Mucosa of stomach (tissue), 1 donor: ENCODE results near the gene TMPRSS11F.

Experiments used
- H3K27me3 ChIP-seq: one replicate; pipeline ENCODE4 v1.7.0; 2013; ENCODE audit warnings: mild to moderate bottlenecking, low read length; ENCODE audit not compliant: control insufficient read depth, insufficient read depth
- H3K36me3 ChIP-seq: one replicate; pipeline ENCODE4 v1.7.0; 2013; ENCODE audit warnings: low read length; ENCODE audit not compliant: control insufficient read depth, insufficient read depth
- H3K4me1 ChIP-seq: one replicate; pipeline ENCODE4 v1.7.0; 2013; ENCODE audit warnings: mild to moderate bottlenecking, low read length; ENCODE audit not compliant: control insufficient read depth, insufficient read depth
- H3K4me3 ChIP-seq: one replicate; pipeline ENCODE4 v1.7.0; 2013; ENCODE audit warnings: low read length
- H3K9ac ChIP-seq: one replicate; pipeline ENCODE4 v1.7.0; 2013; ENCODE audit warnings: mild to moderate bottlenecking, low read length, moderate library complexity
- H3K9me3 ChIP-seq: one replicate; pipeline ENCODE4 v1.7.0; 2013; ENCODE audit warnings: mild to moderate bottlenecking, low read length, moderate library complexity; ENCODE audit not compliant: control insufficient read depth
- donor health status: Pancreatic carcinoma.

Gene TMPRSS11F

DNA sequence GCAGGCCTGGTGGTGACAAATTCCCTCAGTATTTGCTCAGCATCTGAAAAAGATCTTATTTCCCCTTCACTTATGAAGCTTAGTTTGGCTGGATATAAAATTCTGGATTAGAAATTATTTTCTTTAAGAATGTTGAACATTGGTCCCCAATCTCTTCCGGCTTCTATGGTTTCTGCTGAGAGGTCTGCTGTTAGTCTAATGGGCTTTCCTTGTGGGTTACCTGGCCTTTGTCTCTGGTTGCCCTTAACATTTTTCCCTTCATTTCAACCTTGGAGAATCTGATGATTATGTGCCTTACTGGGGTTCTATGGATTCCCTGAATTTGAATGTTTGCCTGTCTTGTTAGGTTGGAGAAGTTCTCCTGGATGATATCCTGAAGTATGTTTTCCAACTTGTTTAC is 17.4 kb upstream of the TMPRSS11F start:
- H3K9me3 ChIP-seq, result no peaks in the 10 kb centered on the region
- H3K27me3 ChIP-seq, result no peaks in the 10 kb centered on the region
- no peaks in the 10 kb centered on the region for H3K4me1 ChIP-seq
- H3K9ac ChIP-seq, result no peak overlapping the region
- no peaks in the 10 kb centered on the region for H3K36me3 ChIP-seq
- no peak overlapping the region for H3K4me3 ChIP-seq

DNA sequence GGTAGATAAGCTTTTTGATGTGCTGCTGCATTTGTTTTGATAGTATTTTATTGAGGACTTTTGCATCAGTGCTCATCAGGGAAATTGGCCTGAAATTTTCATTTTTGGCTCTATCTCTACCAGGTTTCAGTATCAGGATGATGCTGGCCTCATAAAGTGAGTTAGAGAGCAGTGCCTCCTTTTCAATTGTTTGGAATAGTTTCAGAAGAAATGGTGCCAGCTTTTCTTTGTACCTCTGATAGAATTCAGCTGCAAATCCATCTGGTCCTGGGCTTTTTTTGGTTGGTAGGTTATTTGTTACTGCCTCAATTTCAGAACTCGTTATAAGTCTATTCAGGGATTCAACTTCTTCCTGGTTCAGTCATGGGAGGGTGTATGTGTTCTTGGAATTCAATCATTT is 15.6 kb upstream of the TMPRSS11F start:
- H3K4me1 ChIP-seq, result no peaks in the 10 kb centered on the region
- no peaks in the 10 kb centered on the region for H3K36me3 ChIP-seq
- no peak overlapping the region for H3K9ac ChIP-seq
- no peaks in the 10 kb centered on the region for H3K9me3 ChIP-seq
- no peak overlapping the region for H3K4me3 ChIP-seq
- H3K27me3 ChIP-seq, result no peaks in the 10 kb centered on the region

DNA sequence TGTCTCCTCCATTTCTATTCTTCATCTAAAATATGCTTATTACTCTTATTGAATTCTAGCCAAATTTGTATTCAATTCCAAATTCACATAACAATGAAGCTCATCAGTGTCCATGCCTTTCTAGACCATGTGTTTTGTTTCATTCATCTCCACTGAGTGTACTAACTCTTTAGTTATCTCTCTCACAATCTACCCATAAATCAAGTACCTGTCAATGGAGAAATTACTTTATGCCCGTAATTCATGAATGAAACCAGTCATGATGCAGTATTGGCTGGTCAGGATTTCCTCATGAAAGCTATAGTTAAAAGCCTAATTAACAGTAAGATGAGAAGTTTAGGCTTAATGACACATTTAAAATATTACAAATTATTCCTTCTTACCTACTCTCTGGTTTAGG is 12.2 kb upstream of the TMPRSS11F start:
- H3K4me1 ChIP-seq, result no peaks in the 10 kb centered on the region
- no peak overlapping the region for H3K4me3 ChIP-seq
- no peaks in the 10 kb centered on the region for H3K27me3 ChIP-seq
- no peak overlapping the region for H3K9ac ChIP-seq
- H3K36me3 ChIP-seq, result no peaks in the 10 kb centered on the region
- H3K9me3 ChIP-seq, result no peaks in the 10 kb centered on the region

GRCh38 chr4:68132342-68132741 is 2.7 kb upstream of the TMPRSS11F start:
- Histone ChIP-seq H3K27me3 (no peaks in the 10 kb centered on the region), H3K36me3 (no peaks in the 10 kb centered on the region)

DNA sequence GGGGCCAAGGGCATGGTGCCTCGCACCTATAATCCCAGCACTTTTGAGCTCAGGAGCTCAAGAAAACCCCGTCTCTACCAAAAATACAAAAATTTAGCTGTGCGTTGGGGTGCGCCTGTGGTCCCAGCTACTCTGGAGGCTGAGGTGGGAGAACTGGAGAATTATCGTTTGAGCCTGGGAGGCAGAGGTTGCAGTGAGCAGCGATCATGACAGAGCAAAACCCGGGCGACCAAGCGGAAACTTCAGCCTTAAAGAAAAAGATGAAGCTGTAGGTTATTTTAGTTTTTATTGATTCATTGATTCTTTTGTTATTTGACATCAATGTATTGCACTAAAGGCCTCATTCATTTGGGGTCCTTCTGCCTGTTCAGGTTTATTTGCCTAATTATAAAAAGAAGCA is 5.4 kb downstream of the TMPRSS11F start:
- Histone ChIP-seq H3K4me1 (no peaks in the 10 kb centered on the region), H3K36me3 (no peaks in the 10 kb centered on the region), H3K9me3 (no peaks in the 10 kb centered on the region), H3K9ac (no peak overlapping the region), H3K4me3 (no peak overlapping the region), H3K27me3 (no peaks in the 10 kb centered on the region)

More at GRCh38 chr4:68132342-68132741, 2.7 kb upstream of the TMPRSS11F start:
- Histone ChIP-seq H3K9me3 (no peaks in the 10 kb centered on the region), H3K4me1 (no peaks in the 10 kb centered on the region), H3K4me3 (no peak overlapping the region), H3K9ac (no peak overlapping the region)

GRCh38 chr4:68123525-68123924 is 6.1 kb downstream of the TMPRSS11F start:
- Histone ChIP-seq H3K9me3 (no peaks in the 10 kb centered on the region), H3K4me1 (no peaks in the 10 kb centered on the region)

DNA sequence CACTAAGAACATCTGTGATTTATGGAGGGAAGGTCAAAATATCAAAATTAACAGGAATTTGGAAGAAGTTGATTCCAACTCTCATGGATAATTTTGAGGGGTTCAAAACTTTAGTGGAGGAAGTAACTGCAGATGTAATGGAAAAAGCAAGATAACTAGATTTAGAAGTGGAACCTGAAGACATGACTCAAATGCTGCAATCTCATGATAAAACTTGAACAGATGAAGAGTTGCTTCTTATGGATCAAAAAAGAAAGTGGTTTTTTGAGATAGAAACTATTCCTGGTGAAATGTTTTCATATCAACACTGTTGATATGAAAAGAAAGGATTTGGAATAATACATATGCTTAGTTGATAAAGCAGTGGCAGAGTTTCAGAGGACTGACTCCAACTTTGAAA is 9.7 kb downstream of the TMPRSS11F start:
- Histone ChIP-seq H3K9me3 (no peaks in the 10 kb centered on the region), H3K4me1 (no peaks in the 10 kb centered on the region), H3K27me3 (no peaks in the 10 kb centered on the region), H3K36me3 (no peaks in the 10 kb centered on the region), H3K4me3 (no peak overlapping the region), H3K9ac (no peak overlapping the region)

More at GRCh38 chr4:68123525-68123924, 6.1 kb downstream of the TMPRSS11F start:
- Histone ChIP-seq H3K9ac (no peak overlapping the region), H3K4me3 (no peak overlapping the region), H3K36me3 (no peaks in the 10 kb centered on the region), H3K27me3 (no peaks in the 10 kb centered on the region)

GRCh38 chr4:68110441-68110840 is 19.2 kb downstream of the TMPRSS11F start:
- Histone ChIP-seq H3K27me3 (no peaks in the 10 kb centered on the region), H3K9me3 (no peaks in the 10 kb centered on the region), H3K4me3 (no peak overlapping the region), H3K4me1 (no peaks in the 10 kb centered on the region), H3K36me3 (no peaks in the 10 kb centered on the region), H3K9ac (no peak overlapping the region)

GRCh38 chr4:68109868-68110267 is 19.8 kb downstream of the TMPRSS11F start:
- Histone ChIP-seq H3K27me3 (no peaks in the 10 kb centered on the region), H3K36me3 (no peaks in the 10 kb centered on the region), H3K9ac (no peak overlapping the region), H3K4me1 (no peaks in the 10 kb centered on the region), H3K4me3 (no peak overlapping the region), H3K9me3 (no peaks in the 10 kb centered on the region)

- H3K9me3 ChIP-seq, result no peaks in the 10 kb centered on the region
- no peaks in the 10 kb centered on the region for H3K36me3 ChIP-seq
- H3K9ac ChIP-seq, result no peak overlapping the region
- no peaks in the 10 kb centered on the region for H3K27me3 ChIP-seq
- H3K4me3 ChIP-seq, result no peak overlapping the region
- H3K4me1 ChIP-seq, result no peaks in the 10 kb centered on the region
Measured at GRCh38 chr4:68082758-68083157, 46.9 kb downstream of the TMPRSS11F start.

GRCh38 chr4:68079928-68080327 is 49.7 kb downstream of the TMPRSS11F start:
- H3K4me3 ChIP-seq, result no peak overlapping the region
- no peaks in the 10 kb centered on the region for H3K4me1 ChIP-seq
- no peaks in the 10 kb centered on the region for H3K36me3 ChIP-seq
- no peak overlapping the region for H3K9ac ChIP-seq
- no peaks in the 10 kb centered on the region for H3K27me3 ChIP-seq
- H3K9me3 ChIP-seq, result no peaks in the 10 kb centered on the region

- Histone ChIP-seq H3K27me3 (no peaks in the 10 kb centered on the region), H3K9me3 (no peaks in the 10 kb centered on the region), H3K36me3 (no peaks in the 10 kb centered on the region), H3K4me3 (no peak overlapping the region), H3K9ac (no peak overlapping the region), H3K4me1 (no peaks in the 10 kb centered on the region)
Measured at GRCh38 chr4:68077737-68078136, 51.9 kb downstream of the TMPRSS11F start.

- no peaks in the 10 kb centered on the region for H3K9me3 ChIP-seq
Measured at GRCh38 chr4:68077301-68077700, 52.4 kb downstream of the TMPRSS11F start.

More at GRCh38 chr4:68077301-68077700, 52.4 kb downstream of the TMPRSS11F start:
- Histone ChIP-seq H3K9ac (no peak overlapping the region), H3K36me3 (no peaks in the 10 kb centered on the region), H3K4me3 (no peak overlapping the region), H3K4me1 (no peaks in the 10 kb centered on the region), H3K27me3 (no peaks in the 10 kb centered on the region)
